T-cell (primary cell): ENCODE measurements around the gene DHX34. TPM values are rescaled to one million over a fixed set of nuclear protein-coding genes. Genes with fewer than 3 reads are reported as not detected.

Experiments
- ATAC-seq, 4 experiments: fragments of 200-7000 bp in 3 of 4; fragments of 150-1000 bp in 1 of 4; cut with Tn5 transposase; replicated peaks in 1 of 4; 1 replicate in 3 of 4; 2 replicates in 1 of 4; pipeline ENCODE4 v1.10.0; 2021; ENCODE audit warnings: moderate library complexity in 3 of 4, mild to moderate bottlenecking in 2 of 4, moderate number of reproducible peaks in 1 of 4
- CTCF ChIA-PET, 2 donors: fragments of 300-600 bp; sonication (Branson Sonifier 250); formaldehyde crosslinking; loops; one replicate each; lab custom pipeline; 2022; ENCODE audit warnings: antibody characterized with exemption in 2 of 2; lab: Charles Lee
- POLR2A ChIA-PET, 2 donors: fragments of 300-600 bp; sonication (Branson Sonifier 250); formaldehyde crosslinking; loops; one replicate each; lab custom pipeline; 2022; ENCODE audit warnings: antibody characterized with exemption in 2 of 2; lab: Charles Lee
- DNase-seq, 35 experiments: peaks; one replicate each; pipeline versions ENCODE4 v3.0.0 to v3.0.0-alpha.2; 2013 to 2023
- H3K27ac ChIP-seq: one replicate; pipeline ENCODE4 v1.5.1; 2013; ENCODE audit warnings: low read length
- H3K27me3 ChIP-seq, 2 experiments: replicated peaks in 1 of 2; 1 replicate in 1 of 2; 2 replicates in 1 of 2; pipeline versions ENCODE4 v1.6.1 to v1.7.0; 2013; ENCODE audit warnings: low read length in 1 of 2, mixed read lengths in 1 of 2; ENCODE audit not compliant: control insufficient read depth in 2 of 2, insufficient read depth in 2 of 2; ENCODE audit errors: extremely low read depth in 1 of 2
- H3K36me3 ChIP-seq, 2 donors: 1 replicate in 1 of 2; 2 replicates in 1 of 2; pipeline versions ENCODE4 v1.6.1 to v1.7.0; 2013; ENCODE audit warnings: low read length in 1 of 2; ENCODE audit not compliant: control insufficient read depth in 2 of 2, insufficient read depth in 1 of 2; ENCODE audit errors: extremely low read depth in 1 of 2
- H3K4me1 ChIP-seq, 2 experiments: 1 replicate in 1 of 2; 2 replicates in 1 of 2; pipeline versions ENCODE4 v1.6.1 to v1.7.0; 2013; ENCODE audit warnings: low read length in 2 of 2, mixed read lengths in 1 of 2; ENCODE audit not compliant: insufficient read depth in 2 of 2, control insufficient read depth in 1 of 2; ENCODE audit errors: extremely low read depth in 1 of 2
- H3K4me3 ChIP-seq, 2 donors: 1 replicate in 1 of 2; 2 replicates in 1 of 2; pipeline versions ENCODE4 v1.5.1 to v1.7.0; 2013; ENCODE audit warnings: mild to moderate bottlenecking in 2 of 2, low read length in 1 of 2, moderate library complexity in 1 of 2; ENCODE audit not compliant: control insufficient read depth in 1 of 2; ENCODE audit errors: extremely low read depth in 1 of 2
- H3K9me3 ChIP-seq: 2 replicates; pipeline ENCODE4 v1.7.0; 2013
- H3K27ac Mint-ChIP-seq, 2 donors: one replicate each; pipeline ENCODE4 v1.8.0; 2020 to 2021; ENCODE audit warnings: mild to moderate bottlenecking in 2 of 2, mixed read lengths in 2 of 2
- H3K27me3 Mint-ChIP-seq, 2 donors: one replicate each; pipeline ENCODE4 v1.8.0; 2021 to 2022; ENCODE audit warnings: mixed read lengths in 2 of 2
- H3K36me3 Mint-ChIP-seq: one replicate; pipeline ENCODE4 v1.8.0; 2021; ENCODE audit warnings: mixed read lengths
- H3K4me1 Mint-ChIP-seq, 3 donors: one replicate each; pipeline ENCODE4 v1.8.0; 2020 to 2022; ENCODE audit warnings: mixed read lengths in 3 of 3, mild to moderate bottlenecking in 1 of 3
- H3K4me3 Mint-ChIP-seq, 3 donors: one replicate each; pipeline ENCODE4 v1.8.0; 2020 to 2022; ENCODE audit warnings: mild to moderate bottlenecking in 3 of 3, mixed read lengths in 3 of 3, moderate library complexity in 3 of 3
- H3K9me3 Mint-ChIP-seq, 3 donors: one replicate each; pipeline ENCODE4 v1.8.0; 2020 to 2022; ENCODE audit warnings: mixed read lengths in 3 of 3
- WGBS: methylation state at CpG from one replicate; pipeline ENCODE4 v1.1.5; 2013; ENCODE audit warnings: missing lambda C conversion rate; ENCODE audit not compliant: insufficient coverage; 5-methylcytosine and 5-hydroxymethylcytosine counted together
- total RNA-seq, 35 experiments: library from RNA in 6 of 35; stranded (reverse) in 6 of 35; fragments of 120-200 nt in 1 of 35; gene quantifications; one replicate each; pipeline versions ENCODE4 v1.2.1 to v1.2.4 and lab custom pipeline; 2013 to 2026

Gene DHX34
- total RNA-seq, 5 donors from 2014 or later (not counting 1 experiment from before 2014, with no cell fraction given): 13.4 to 30.7 (median 28.8) TPM

DNA sequence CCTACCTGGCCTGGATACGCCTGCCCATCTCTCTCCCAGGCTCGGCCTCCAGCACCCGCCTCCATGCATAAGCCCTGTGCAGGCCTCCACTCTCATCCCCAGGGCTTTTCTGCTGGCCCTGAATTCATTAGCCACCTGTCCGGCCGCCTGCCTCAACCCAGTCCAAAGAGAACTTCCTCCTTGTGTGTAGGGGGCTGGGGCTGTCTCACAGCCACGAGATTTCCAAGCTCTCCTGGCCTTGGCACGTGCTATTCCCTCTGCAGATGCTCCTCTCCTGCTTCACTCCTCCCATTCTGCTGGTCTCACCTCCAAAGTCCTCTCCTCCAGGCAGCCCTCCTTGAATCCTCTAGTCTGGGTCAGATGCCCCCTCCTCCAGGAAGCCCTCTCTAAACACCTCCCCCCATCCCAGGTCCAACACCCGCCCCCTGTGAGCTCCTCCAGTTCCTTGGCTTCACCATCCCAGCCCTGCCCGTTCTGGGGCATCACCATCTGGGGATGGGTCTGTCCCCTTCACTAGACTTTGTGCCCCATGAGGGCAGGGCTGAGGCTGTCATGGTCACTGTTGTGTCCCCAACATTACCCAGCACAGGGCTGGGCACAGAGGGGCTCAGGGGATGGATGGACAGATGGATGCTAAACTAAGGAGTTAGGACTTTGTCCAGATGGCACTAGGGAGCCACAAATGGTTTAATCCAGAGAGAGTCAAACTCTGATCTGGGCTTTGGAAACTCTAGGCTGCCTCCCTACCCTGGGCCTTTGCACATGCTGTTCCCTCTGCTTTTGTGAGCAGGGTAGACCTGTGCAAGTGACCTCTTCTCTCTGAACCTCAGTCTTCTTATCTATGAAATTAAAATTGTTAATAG is 55.5 kb downstream of the DHX34 start:
- Mint-ChIP-seq H3K4me1 (peaks cover 0 to 8% (median 2%) of the 10 kb centered on the region in 3 donors), H3K27me3 (peaks cover 46 to 70% of the 10 kb centered on the region in 2 donors), H3K36me3 (no peaks in the 10 kb centered on the region), H3K27ac (no peak overlapping the region), H3K9me3 (no peaks in the 10 kb centered on the region), H3K4me3 (no peak overlapping the region)
- Histone ChIP-seq H3K4me3 (no peak overlapping the region), H3K36me3 (no peaks in the 10 kb centered on the region), H3K27ac (no peak overlapping the region), H3K27me3 (peaks cover 5 to 74% of the 10 kb centered on the region in 2 experiments), H3K4me1 (peaks cover 0 to 4% of the 10 kb centered on the region in 2 experiments), H3K9me3 (no peaks in the 10 kb centered on the region)
- 75% methylated on average over 6 of the region's 9 CpGs for WGBS
- DNase-seq (no peak), ATAC-seq (no peak)
- ChIA-PET POLR2A (no interaction called here), CTCF (no interaction called here)

DNA sequence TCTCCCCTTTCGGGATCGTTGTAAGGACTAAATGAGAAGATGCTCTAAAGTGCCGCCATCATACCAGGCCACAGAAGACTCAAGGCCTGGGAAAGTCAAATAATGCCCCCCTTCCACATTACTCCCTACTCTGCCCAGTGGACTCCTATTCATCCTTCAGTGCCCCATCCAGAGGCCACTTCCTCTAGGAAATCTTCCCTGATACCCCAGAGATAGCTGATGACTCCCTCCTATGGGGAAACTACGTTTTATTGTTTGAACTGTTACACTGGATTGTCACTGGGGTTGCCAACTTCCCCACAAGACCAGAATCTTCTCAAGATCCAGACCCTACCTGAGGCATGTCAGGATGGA is 56.1 kb downstream of the DHX34 start:
- WGBS: 100% methylated on average over 1 of the region's 4 CpGs
- DNase-seq: no peak
- CTCF ChIA-PET: no interaction called here

DNA sequence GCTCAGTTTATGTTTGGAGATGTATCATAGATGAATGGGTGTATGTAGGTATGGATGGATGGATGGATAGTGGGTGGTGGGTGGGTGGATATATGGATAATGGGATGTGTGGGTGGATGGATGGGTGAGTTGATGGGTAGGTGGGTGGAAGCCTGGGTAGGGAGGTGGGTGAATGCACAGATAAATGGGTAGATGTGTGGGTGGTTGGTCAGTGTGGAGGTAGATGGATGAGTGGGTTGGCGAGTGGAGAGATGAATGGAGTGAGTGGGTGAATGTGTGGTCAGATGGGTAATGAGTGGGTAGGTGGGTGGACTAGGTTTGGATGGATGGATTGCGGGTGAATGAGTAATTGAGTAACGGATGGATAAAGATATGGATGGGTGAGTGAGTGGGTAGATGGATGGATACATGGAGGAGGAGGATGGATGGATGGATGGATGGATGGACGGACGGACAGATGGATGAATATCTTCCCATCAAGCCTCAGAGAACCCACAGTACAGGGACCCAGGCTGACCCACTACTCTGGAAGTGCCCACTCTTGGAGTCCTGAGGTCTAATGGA is 56.8 kb downstream of the DHX34 start:
- H3K4me1 Mint-ChIP-seq: peaks cover 0 to 8% (median 2%) of the 10 kb centered on the region in 3 donors
- peaks cover 46 to 67% of the 10 kb centered on the region in 2 donors for H3K27me3 Mint-ChIP-seq
- WGBS: 71% methylated on average over 2 of the region's 5 CpGs

More for the DNA sequence above, 56.1 kb downstream of the DHX34 start:
- H3K4me1 ChIP-seq: peaks cover 0 to 4% of the 10 kb centered on the region in 2 experiments
- Mint-ChIP-seq H3K4me3 (no peak overlapping the region), H3K4me1 (peaks cover 0 to 8% (median 2%) of the 10 kb centered on the region in 3 donors), H3K36me3 (no peaks in the 10 kb centered on the region), H3K27me3 (peaks cover 46 to 69% of the 10 kb centered on the region in 2 donors), H3K9me3 (no peaks in the 10 kb centered on the region), H3K27ac (no peak overlapping the region)
- H3K9me3 ChIP-seq: no peaks in the 10 kb centered on the region
- H3K4me3 ChIP-seq: no peak overlapping the region
- H3K27ac ChIP-seq: no peak overlapping the region
- ATAC-seq: no peak
- no peaks in the 10 kb centered on the region for H3K36me3 ChIP-seq
- peaks cover 5 to 76% of the 10 kb centered on the region in 2 experiments for H3K27me3 ChIP-seq
- POLR2A ChIA-PET: no interaction called here

DNA sequence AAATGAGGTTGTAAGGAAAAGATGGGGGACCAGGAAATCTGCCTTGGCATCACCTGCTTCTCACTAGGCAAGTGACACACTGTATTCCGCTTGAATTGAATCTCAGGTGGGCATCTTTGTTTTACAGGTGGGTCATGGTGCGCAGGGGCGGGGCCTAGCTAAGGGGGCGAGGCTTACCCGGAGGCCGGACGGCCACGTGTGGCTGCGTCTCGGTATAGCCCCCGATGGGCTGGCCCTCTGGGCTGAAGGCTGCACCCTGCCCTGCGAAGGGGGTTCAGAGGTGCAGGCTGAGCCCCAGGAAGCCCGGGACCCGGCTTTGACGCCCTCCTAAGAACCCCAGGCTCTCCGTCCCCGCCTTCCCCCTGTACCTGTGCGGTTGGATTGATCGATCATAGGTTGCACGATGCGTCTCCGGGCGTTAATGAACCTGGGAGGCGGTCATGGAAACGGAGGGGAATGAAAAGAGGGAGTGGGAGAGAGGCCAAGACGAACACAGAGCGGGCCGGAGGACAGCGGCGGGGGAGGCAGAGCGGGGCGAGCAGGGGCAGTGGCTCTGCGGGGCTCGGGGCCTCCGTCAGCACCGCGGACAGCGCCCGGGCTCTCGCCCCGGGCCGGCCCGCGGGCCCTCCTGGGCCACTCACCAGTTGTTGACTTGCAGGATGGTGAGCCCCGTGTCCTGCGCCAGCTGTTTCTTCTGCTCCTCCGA is 57.7 kb downstream of the DHX34 start:
- Histone ChIP-seq H3K4me3 (no peak overlapping the region), H3K36me3 (no peaks in the 10 kb centered on the region), H3K4me1 (peaks cover 0 to 4% of the 10 kb centered on the region in 2 experiments), H3K9me3 (no peaks in the 10 kb centered on the region), H3K27ac (no peak overlapping the region), H3K27me3 (peaks cover 5 to 70% of the 10 kb centered on the region in 2 experiments)
- Mint-ChIP-seq H3K27me3 (peaks cover 46 to 62% of the 10 kb centered on the region in 2 donors), H3K27ac (no peak overlapping the region), H3K36me3 (no peaks in the 10 kb centered on the region), H3K9me3 (no peaks in the 10 kb centered on the region), H3K4me1 (peaks cover 0 to 8% (median 2%) of the 10 kb centered on the region in 3 donors), H3K4me3 (no peak overlapping the region)
- ChIA-PET POLR2A (no interaction called here), CTCF (no interaction called here)
- DNase-seq (no peak), ATAC-seq (no peak)
- 18% methylated on average over 44 of the region's 47 CpGs for WGBS

More for the DNA sequence above, 56.8 kb downstream of the DHX34 start:
- H3K9me3 ChIP-seq: no peaks in the 10 kb centered on the region
- ChIA-PET POLR2A (no interaction called here), CTCF (no interaction called here)
- H3K4me1 ChIP-seq: peaks cover 0 to 4% of the 10 kb centered on the region in 2 experiments
- Mint-ChIP-seq H3K4me3 (no peak overlapping the region), H3K27ac (no peak overlapping the region), H3K36me3 (no peaks in the 10 kb centered on the region), H3K9me3 (no peaks in the 10 kb centered on the region)
- H3K27me3 ChIP-seq: peaks cover 5 to 76% of the 10 kb centered on the region in 2 experiments
- no peaks in the 10 kb centered on the region for H3K36me3 ChIP-seq
- no peak overlapping the region for H3K27ac ChIP-seq
- ATAC-seq: no peak
- no peak overlapping the region for H3K4me3 ChIP-seq
- no peak for DNase-seq

DNA sequence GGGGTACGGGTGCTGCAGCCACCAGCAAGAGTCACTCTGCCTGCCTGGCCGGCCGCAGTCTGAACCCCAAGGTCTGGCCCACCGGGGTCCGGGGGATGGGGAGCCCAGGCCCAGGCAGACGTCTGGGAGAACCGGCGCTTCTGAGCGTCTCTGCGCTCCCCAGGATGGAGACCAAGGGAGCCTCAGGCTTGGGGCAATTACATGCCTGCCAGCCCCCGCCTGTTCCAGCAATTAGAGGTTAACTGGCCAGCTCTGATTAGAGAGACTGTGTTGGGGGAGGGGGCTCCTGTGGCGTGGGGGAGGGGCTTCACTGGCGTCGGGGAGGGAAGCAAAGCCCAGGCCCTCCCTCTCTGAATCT is 58.3 kb downstream of the DHX34 start:
- H3K4me1 ChIP-seq: peaks cover 0 to 4% of the 10 kb centered on the region in 2 experiments
- ChIA-PET CTCF (no interaction called here), POLR2A (no interaction called here)
- no peaks in the 10 kb centered on the region for H3K9me3 ChIP-seq
- Mint-ChIP-seq H3K4me3 (no peak overlapping the region), H3K36me3 (no peaks in the 10 kb centered on the region), H3K9me3 (no peaks in the 10 kb centered on the region), H3K4me1 (peaks cover 0 to 8% (median 2%) of the 10 kb centered on the region in 3 donors), H3K27me3 (peaks cover 46 to 59% of the 10 kb centered on the region in 2 donors), H3K27ac (no peak overlapping the region)
- H3K4me3 ChIP-seq: no peak overlapping the region
- peaks cover 5 to 68% of the 10 kb centered on the region in 2 experiments for H3K27me3 ChIP-seq
- no peaks in the 10 kb centered on the region for H3K36me3 ChIP-seq
- 11% methylated on average over 10 of the region's 14 CpGs for WGBS
- no peak for DNase-seq
- H3K27ac ChIP-seq: no peak overlapping the region
- no peak for ATAC-seq

DNA sequence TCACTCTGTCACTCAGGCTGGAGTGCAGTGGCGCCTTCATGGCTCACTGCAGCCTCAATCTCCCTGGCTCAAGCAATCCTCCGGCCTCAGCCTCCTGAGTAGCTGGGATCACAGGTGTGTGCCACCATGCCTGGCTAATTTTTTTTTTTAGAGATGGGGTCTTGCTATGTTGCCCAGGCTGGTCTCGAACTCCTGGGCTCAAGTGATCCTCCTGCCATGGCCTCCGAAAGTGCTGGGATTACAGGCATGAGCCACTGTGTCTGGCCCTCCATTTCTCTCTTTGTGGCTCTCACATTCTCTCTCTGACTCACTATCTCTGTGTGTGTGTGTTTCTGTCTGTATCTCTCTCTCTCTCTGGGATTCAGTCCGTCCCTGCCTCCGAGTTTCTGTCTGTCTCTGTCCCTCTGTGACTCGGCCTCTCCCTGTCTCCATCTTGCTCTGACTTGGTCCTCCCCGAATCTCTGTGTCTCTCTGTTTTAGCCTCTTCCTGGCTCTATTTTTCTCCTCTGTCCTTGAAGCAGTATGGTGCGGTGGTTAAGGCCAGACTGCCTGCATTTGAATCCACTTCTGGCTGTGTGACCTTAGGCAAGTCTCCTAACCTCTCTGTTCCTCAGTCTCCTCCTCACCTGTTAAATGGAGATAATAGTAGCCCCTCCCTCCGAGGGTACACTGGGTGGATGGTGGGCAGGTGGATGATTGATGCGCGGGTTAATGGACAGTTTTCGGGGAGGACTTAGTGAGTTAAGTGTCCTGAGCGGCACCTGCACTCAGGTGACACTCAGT is 59.2 kb downstream of the DHX34 start:
- H3K9me3 Mint-ChIP-seq: no peaks in the 10 kb centered on the region
- H3K4me3 Mint-ChIP-seq: no peak overlapping the region
- Histone ChIP-seq H3K27ac (no peak overlapping the region), H3K4me1 (peaks cover 0 to 4% of the 10 kb centered on the region in 2 experiments), H3K9me3 (no peaks in the 10 kb centered on the region), H3K4me3 (no peak overlapping the region), H3K27me3 (peaks cover 5 to 64% of the 10 kb centered on the region in 2 experiments), H3K36me3 (no peaks in the 10 kb centered on the region)
- H3K27me3 Mint-ChIP-seq: peaks cover 46 to 54% of the 10 kb centered on the region in 2 donors
- no peak overlapping the region for H3K27ac Mint-ChIP-seq
- DNase-seq (no peak), ATAC-seq (no peak)
- no peaks in the 10 kb centered on the region for H3K36me3 Mint-ChIP-seq
- ChIA-PET POLR2A (no interaction called here), CTCF (no interaction called here)
- peaks cover 0 to 8% (median 2%) of the 10 kb centered on the region in 3 donors for H3K4me1 Mint-ChIP-seq
- WGBS: 88% methylated on average over 5 of the region's 14 CpGs
